Right hindlimb (tissue), 1 donor: ENCODE data around the gene MAPKAP1.
"Not testable (repeated sequence)": the region's sequence is repeated elsewhere in the genome, so short reads cannot be mapped to it uniquely, and the experiment has no call there.

Experiments used
- DNase-seq: peaks from one replicate; pipeline ENCODE4 v3.0.0-alpha.2; 2018

MAPKAP1 gene

GRCh38 chr9:125600194-125600593 is 106.8 kb downstream of the MAPKAP1 start:
- no peak for DNase-seq

- DNase-seq = no peak
These were observed 112.8 kb downstream of the MAPKAP1 start for GRCh38 chr9:125594223-125594610.

- no peak for DNase-seq
These were observed 113.3 kb downstream of the MAPKAP1 start for GRCh38 chr9:125593581-125594222.

GRCh38 chr9:125591888-125592287 is 115.1 kb downstream of the MAPKAP1 start:
- no peak for DNase-seq

GRCh38 chr9:125591245-125591644 is 115.8 kb downstream of the MAPKAP1 start:
- DNase-seq = no peak

- DNase-seq = no peak
These were observed 117.7 kb downstream of the MAPKAP1 start for GRCh38 chr9:125589287-125589686.

GRCh38 chr9:125587819-125588460 is 119.1 kb downstream of the MAPKAP1 start:
- no peak for DNase-seq

GRCh38 chr9:125586172-125586511 is 120.9 kb downstream of the MAPKAP1 start:
- no peak for DNase-seq

- no peak for DNase-seq
These were observed 121.4 kb downstream of the MAPKAP1 start for GRCh38 chr9:125585503-125586171.

GRCh38 chr9:125580701-125581286 is 126.2 kb downstream of the MAPKAP1 start:
- no peak for DNase-seq

- no peak for DNase-seq
These were observed 127.7 kb downstream of the MAPKAP1 start for GRCh38 chr9:125579030-125579932.

- no peak for DNase-seq
These were observed 132.7 kb downstream of the MAPKAP1 start for GRCh38 chr9:125574126-125574877.

- not testable (repeated sequence) for DNase-seq
These were observed 134.5 kb downstream of the MAPKAP1 start for GRCh38 chr9:125572461-125572860.

- DNase-seq = not testable (repeated sequence)
These were observed 135.2 kb downstream of the MAPKAP1 start for GRCh38 chr9:125571824-125572223.

- no peak for DNase-seq
These were observed 136.8 kb downstream of the MAPKAP1 start for GRCh38 chr9:125570246-125570645.

GRCh38 chr9:125568621-125569020 is 138.4 kb downstream of the MAPKAP1 start:
- peak; percentile 52 for DNase-seq

- DNase-seq = not testable (repeated sequence)
These were observed 141.0 kb downstream of the MAPKAP1 start for GRCh38 chr9:125566051-125566450.

- no peak for DNase-seq
These were observed 141.9 kb downstream of the MAPKAP1 start for GRCh38 chr9:125565126-125565525.

- DNase-seq = no peak
These were observed 142.4 kb downstream of the MAPKAP1 start for GRCh38 chr9:125564631-125565030.

GRCh38 chr9:125561509-125562148 is 145.4 kb downstream of the MAPKAP1 start:
- DNase-seq = no peak

GRCh38 chr9:125559894-125560293 is 147.1 kb downstream of the MAPKAP1 start:
- DNase-seq = no peak
